Measurements from ENCODE around the gene ITPR2. TPM values are rescaled to one million over a fixed set of nuclear protein-coding genes. Genes with fewer than 3 reads are reported as not detected.

Gene ITPR2
- total and polyA plus RNA-seq, 2 of the 8 experiments (the other 6 are each of a cell fraction or from before 2014, with no cell fraction given): 4.1 to 48.3 TPM

DNA sequence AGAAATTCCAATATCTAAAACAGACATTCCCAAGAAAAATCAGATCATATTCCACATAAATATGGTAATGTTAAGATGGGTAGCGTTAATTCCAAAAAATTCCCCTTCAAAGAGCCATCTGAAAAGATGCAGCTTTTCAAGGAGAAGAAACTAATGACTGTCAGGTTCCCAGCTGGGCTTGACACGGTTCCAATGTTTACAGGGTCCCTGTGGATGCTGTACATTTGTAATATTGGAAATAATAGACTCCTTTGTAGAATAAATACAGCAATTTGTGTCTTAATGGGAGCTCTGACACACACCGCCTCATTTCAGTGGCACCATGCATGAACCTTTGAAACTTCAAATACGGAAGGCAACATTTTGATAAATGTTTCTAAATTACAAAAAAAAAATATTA, 140.6 kb downstream of the ITPR2 start (continued):
- TF ChIP-seq, protein P1, sequence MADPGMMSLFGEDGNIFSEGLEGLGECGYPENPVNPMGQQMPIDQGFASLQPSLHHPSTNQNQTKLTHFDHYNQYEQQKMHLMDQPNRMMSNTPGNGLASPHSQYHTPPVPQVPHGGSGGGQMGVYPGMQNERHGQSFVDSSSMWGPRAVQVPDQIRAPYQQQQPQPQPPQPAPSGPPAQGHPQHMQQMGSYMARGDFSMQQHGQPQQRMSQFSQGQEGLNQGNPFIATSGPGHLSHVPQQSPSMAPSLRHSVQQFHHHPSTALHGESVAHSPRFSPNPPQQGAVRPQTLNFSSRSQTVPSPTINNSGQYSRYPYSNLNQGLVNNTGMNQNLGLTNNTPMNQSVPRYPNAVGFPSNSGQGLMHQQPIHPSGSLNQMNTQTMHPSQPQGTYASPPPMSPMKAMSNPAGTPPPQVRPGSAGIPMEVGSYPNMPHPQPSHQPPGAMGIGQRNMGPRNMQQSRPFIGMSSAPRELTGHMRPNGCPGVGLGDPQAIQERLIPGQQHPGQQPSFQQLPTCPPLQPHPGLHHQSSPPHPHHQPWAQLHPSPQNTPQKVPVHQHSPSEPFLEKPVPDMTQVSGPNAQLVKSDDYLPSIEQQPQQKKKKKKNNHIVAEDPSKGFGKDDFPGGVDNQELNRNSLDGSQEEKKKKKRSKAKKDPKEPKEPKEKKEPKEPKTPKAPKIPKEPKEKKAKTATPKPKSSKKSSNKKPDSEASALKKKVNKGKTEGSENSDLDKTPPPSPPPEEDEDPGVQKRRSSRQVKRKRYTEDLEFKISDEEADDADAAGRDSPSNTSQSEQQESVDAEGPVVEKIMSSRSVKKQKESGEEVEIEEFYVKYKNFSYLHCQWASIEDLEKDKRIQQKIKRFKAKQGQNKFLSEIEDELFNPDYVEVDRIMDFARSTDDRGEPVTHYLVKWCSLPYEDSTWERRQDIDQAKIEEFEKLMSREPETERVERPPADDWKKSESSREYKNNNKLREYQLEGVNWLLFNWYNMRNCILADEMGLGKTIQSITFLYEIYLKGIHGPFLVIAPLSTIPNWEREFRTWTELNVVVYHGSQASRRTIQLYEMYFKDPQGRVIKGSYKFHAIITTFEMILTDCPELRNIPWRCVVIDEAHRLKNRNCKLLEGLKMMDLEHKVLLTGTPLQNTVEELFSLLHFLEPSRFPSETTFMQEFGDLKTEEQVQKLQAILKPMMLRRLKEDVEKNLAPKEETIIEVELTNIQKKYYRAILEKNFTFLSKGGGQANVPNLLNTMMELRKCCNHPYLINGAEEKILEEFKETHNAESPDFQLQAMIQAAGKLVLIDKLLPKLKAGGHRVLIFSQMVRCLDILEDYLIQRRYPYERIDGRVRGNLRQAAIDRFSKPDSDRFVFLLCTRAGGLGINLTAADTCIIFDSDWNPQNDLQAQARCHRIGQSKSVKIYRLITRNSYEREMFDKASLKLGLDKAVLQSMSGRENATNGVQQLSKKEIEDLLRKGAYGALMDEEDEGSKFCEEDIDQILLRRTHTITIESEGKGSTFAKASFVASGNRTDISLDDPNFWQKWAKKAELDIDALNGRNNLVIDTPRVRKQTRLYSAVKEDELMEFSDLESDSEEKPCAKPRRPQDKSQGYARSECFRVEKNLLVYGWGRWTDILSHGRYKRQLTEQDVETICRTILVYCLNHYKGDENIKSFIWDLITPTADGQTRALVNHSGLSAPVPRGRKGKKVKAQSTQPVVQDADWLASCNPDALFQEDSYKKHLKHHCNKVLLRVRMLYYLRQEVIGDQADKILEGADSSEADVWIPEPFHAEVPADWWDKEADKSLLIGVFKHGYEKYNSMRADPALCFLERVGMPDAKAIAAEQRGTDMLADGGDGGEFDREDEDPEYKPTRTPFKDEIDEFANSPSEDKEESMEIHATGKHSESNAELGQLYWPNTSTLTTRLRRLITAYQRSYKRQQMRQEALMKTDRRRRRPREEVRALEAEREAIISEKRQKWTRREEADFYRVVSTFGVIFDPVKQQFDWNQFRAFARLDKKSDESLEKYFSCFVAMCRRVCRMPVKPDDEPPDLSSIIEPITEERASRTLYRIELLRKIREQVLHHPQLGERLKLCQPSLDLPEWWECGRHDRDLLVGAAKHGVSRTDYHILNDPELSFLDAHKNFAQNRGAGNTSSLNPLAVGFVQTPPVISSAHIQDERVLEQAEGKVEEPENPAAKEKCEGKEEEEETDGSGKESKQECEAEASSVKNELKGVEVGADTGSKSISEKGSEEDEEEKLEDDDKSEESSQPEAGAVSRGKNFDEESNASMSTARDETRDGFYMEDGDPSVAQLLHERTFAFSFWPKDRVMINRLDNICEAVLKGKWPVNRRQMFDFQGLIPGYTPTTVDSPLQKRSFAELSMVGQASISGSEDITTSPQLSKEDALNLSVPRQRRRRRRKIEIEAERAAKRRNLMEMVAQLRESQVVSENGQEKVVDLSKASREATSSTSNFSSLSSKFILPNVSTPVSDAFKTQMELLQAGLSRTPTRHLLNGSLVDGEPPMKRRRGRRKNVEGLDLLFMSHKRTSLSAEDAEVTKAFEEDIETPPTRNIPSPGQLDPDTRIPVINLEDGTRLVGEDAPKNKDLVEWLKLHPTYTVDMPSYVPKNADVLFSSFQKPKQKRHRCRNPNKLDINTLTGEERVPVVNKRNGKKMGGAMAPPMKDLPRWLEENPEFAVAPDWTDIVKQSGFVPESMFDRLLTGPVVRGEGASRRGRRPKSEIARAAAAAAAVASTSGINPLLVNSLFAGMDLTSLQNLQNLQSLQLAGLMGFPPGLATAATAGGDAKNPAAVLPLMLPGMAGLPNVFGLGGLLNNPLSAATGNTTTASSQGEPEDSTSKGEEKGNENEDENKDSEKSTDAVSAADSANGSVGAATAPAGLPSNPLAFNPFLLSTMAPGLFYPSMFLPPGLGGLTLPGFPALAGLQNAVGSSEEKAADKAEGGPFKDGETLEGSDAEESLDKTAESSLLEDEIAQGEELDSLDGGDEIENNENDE (IDR thresholded peaks at IDR 0.05; ENCODE audit: insufficient replicate concordance, low read length): no peak
- no peak for TF ChIP-seq HDAC6 (IDR thresholded peaks at IDR 0.05; ENCODE audit: low read depth, low read length)
- TF ChIP-seq CREB1 (IDR thresholded peaks at IDR 0.05): no peak
- TF ChIP-seq NANOG (IDR thresholded peaks at IDR 0.05; ENCODE audit: insufficient read depth, low read depth, low read length, poor library complexity, severe bottlenecking): no peak
- TF ChIP-seq CEBPB (IDR thresholded peaks at IDR 0.05; ENCODE audit: low read depth, low read length): no peak
- TF ChIP-seq, protein P2, sequence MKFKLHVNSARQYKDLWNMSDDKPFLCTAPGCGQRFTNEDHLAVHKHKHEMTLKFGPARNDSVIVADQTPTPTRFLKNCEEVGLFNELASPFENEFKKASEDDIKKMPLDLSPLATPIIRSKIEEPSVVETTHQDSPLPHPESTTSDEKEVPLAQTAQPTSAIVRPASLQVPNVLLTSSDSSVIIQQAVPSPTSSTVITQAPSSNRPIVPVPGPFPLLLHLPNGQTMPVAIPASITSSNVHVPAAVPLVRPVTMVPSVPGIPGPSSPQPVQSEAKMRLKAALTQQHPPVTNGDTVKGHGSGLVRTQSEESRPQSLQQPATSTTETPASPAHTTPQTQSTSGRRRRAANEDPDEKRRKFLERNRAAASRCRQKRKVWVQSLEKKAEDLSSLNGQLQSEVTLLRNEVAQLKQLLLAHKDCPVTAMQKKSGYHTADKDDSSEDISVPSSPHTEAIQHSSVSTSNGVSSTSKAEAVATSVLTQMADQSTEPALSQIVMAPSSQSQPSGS (IDR thresholded peaks at IDR 0.05; ENCODE audit: low read length): no peak
- TF ChIP-seq BACH1 (IDR thresholded peaks at IDR 0.05; ENCODE audit: low read length): no peak
- TF ChIP-seq POLR2A (IDR thresholded peaks at IDR 0.05; ENCODE audit: control extremely low read depth in 1 of 2, low read depth in 2 of 2, low read length in 2 of 2): no peak
- TF ChIP-seq ASH2L (IDR thresholded peaks at IDR 0.05; ENCODE audit: low read length): no peak
- TF ChIP-seq YY1 (IDR thresholded peaks at IDR 0.05; ENCODE audit: low read depth, low read length): no peak
- no peak for TF ChIP-seq SUZ12 (IDR thresholded peaks at IDR 0.05; ENCODE audit: low read length)
